Measurements from ENCODE around the gene ABCC11. TPM values are rescaled to one million over a fixed set of nuclear protein-coding genes. Genes with fewer than 3 reads are reported as not detected.

ABCC11 gene
- total RNA-seq, 1 donor from 2014 or later: not detected

DNA sequence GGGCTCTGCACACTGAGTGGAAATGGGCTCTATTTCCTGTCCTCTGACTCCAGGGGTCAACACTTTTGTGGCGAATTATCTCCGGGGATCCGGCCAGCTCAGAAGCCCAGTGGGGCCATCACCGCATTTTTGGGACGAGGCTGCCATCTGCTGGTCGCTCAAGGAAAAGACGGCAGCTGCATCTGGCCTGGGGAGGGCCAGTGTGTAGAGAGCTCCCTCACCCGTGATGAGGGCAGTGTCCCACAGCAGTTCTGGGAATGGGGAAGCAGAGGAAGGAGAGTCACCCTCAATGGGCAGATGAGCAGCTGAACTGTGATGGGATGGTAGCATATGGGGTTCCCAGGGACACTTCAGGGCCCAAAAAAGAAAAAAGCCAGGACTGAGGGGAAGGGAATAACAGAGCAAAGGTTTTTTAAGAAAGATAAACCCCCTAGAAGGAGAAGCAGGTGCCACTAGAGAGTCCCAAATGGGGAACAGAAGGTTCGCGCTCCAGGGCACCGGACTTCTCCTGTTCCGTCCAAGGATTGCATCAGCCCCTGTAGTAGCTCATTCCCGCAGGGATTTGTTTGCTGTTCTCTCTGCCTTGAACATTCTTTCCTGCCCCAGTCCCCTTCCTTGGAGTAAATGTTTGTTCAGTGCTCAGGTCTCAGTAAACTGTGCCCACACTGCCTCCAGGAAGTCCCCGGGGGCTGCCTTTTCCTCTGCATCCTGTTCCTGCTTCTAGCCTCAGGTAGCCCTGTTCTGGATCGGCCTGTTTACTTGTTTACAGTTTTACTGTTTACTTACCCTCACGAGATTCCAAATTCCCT, 82.2 kb downstream of the ABCC11 start:
- peak; percentile 30 to 58 for DNase-seq (ENCODE audit: low read depth in 2 of 2)

DNA sequence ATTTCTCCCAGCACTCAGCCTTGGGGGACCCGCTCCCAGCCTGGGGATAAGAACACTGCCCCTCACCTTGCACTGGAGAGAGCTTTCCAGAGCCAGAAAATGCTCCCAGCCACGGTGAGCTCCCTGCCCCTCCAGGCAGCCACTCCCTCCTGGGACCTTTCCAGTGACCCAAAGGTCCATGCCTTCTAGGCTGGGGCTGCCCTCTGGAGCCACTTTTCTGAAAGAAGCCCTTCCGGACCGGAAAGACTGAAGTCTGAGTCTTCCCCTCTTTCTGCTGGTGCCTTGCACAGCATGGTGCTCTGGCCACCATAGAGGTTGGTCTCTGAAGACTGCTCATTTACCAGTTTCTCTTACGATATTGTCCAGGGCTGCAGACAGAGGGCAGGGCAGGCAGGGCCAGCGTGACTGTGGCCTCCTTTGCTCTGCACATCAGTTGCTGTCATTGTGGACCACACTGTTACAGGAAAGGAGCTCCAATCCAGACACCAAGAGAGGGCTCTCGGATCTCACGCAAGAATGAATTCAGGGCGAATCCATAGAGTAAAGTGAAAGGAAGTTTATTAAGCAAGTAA, 84.4 kb downstream of the ABCC11 start:
- no peak for DNase-seq (ENCODE audit: low read depth in 2 of 2)

DNA sequence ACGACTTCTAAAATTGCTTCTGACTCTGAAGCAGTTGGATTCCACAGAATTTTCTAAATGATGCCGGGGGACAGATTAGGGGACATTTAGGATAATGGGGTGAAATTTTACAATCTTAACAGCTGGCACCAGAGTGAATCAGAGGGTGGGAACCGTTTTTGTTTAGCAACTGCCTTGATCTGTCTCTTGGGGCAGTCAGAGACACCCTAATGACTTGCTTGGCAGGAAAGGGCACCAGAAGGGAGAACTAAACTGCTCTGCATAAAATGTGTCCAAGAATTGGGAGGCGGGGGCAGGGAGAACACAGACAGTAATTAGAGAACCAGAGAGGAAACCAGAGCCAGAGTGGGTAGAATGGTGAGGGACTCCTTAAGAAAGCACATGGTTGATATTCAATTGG, 85.4 kb downstream of the ABCC11 start:
- DNase-seq (ENCODE audit: low read depth in 2 of 2): no peak

DNA sequence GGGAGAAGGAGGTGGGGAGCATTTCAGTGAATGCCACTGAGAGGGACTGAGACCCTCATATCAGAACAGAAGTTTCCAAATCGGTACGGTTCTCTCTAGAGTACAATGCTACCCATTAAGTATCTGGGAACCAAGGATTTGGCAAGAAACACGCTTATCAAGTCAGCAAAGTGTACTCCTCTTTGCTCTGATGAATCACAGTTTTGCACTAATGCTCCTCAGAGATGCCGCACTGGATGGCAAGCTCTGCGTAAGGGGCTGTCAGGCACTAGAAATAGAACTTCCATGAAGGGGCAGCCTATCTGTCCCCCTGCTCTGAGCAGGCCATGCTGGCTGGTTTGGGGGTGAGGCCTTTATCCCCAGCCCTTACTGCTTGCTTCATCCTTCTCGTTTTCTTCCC, 86.8 kb downstream of the ABCC11 start:
- no peak for DNase-seq (ENCODE audit: low read depth in 2 of 2)

DNA sequence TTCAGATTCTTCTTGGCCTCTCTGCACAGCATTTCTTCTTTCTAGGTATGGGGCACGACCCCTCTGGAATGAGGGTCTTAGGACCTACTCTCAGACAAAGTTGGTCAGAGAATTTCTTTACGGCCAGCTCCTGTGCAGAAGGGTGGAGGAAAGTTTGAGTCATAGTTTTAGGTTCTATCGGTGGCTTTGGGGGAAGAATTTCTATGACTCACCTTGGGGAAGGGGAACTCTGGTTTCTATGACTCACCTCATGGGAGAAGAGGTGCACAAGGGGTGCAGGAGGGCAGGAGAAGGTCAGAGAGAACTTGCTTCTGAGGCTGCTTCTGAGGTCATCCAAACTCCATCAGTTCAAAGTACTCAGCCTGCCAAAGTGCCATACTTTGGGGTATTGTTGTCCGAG, 89.0 kb downstream of the ABCC11 start:
- DNase-seq (ENCODE audit: low read depth in 2 of 2): peak in 1 of 2 donors; percentile 11

DNA sequence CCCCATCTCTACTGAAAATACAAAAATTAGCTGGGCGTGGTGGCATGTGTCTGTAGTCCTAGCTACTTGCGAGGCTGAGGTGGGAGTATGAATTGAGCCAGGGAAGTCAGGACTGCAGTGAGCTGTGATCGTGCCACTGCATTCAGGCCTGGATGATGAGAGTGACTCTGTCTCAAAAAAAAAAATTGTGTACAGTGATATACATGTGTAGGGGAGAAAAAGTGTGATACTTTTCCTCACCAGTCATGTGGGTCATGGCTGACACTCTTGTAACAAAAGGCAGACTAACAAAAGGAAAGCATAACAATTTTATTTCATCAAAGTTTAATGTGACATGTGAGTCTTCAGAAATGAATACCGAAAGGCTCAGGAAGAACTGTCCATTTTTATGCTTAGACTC, 89.5 kb downstream of the ABCC11 start:
- no peak for DNase-seq (ENCODE audit: low read depth in 2 of 2)

DNA sequence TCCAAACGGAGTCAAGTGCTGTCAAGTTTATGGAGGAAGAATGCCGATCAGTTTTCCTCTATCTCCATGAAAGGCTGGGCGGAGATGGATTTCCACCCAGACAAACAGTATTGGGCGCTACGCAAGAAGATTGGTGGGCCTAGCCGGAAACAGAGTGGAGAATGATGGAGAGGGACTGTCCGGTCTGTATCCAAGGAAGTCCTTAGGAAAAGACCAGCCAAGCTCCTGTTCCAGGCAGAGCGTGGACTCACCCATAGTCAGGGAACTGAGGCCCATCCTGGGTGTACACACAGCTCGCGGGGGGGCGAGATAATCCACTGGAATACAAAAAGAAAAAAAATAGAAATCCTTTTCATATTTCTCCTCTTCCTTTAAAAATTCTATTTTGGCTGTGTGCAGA, 90.0 kb downstream of the ABCC11 start:
- DNase-seq (ENCODE audit: low read depth in 2 of 2): no peak

DNA sequence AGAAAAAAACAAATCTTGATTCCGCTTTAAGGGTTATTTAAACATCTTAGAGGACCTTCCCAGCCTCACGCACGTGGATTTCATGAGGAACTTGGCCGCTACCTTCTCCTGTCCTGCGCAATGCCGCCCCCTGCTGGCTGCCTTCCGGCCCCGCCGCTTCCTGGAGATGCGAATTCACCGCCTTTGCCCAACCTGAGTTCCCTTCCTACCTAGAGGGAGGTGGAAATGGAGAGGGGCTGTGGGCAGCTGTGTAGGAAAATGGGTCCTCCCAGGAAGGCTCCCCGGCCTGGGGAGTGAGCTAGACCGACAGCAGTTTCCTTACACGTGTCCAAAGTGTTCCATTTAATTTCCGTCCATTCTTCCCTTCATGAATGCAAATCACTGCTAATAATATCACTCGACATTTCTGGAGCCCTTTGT, 90.5 kb downstream of the ABCC11 start:
- peak; percentile 28 to 68 for DNase-seq (ENCODE audit: low read depth in 2 of 2)

DNA sequence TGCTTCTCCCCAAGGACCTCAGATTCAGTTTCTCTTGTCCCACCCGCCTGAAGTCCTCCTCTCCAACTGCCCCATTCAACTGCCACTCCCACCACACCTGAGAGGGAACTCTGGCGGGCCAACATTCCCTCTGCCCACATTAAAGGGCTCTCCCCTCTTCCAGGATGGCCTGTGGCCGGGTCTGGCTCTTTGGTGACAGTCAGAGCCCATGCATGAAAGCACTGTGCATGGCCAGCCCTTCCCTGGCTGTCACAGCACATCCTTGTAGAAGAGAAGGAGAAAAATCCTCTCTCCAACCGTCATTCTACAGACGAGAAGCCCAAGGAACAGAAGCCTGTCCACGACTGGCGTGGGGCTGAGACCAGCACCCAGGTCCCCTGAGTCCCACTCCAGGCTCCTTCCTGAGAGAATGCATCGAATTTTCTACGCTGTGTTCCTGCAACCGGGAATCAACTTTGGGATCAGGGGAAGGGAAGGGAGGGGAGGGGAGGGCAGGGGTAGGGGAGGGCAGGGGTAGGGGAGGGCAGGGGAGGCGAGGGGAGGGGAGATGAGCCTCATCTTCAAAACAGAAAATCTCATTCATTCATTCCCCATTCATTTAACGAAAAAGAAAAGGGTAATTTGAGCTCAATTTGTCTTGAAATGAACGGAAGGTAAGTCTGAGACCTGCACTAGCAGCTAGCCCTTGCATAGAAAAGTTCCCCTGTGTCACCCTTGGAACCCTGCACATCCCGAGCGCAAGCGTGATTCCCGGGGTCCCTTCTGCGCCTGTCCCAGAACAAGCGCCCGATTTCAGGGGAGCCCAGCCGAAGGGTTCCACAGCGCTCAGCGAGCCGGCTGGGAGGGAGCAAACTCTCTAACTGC, 91.2 kb downstream of the ABCC11 start, which contains the start of gene ABCC12:
TSS of gene ABCC12 (minus strand) at position 68 of the 864 bp plus-strand sequence. CDS start 9,569 bp downstream, outside the sequence.
- no peak for DNase-seq (ENCODE audit: low read depth in 2 of 2)

DNA sequence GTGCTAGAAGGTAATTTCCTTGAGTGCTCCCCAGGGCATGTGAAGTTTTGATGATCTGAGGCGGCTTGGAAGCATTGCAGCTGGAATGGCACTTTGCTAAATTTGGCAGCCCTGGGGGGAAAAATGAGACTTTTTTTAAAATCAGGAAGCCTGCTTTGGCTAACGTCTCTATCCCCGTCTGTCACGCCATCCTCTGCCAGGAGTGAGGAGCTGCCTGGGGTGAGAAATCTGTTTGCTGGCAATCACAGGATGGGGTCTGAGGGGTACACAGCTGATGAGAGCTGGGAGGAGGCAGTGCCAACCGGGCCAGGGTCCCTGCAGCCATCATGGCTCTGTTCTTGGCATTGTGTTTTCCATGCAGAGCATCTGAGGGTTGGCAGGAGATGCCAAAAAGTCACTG, 93.6 kb downstream of the ABCC11 start:
- DNase-seq (ENCODE audit: low read depth in 2 of 2): no peak

DNA sequence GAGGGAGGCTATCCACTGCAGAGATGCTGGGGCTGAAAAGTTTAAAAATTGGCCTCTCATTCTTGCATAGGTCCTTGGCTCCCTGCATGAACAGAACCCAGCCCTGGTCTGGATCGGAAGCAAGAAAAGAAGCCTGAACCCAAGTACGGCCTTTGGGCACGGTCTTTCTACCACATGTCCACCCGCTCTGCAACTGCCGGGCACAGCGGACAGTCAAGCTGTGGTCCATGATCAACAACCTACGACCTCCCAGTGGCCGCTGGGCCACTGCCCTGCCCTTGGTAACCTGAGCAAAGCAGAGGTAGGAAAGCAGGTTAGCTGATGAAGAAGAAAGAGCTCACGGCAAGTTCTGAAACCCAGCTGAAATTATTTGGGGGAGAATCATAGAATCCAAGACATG, 95.1 kb downstream of the ABCC11 start:
- DNase-seq (ENCODE audit: low read depth in 2 of 2): no peak

DNA sequence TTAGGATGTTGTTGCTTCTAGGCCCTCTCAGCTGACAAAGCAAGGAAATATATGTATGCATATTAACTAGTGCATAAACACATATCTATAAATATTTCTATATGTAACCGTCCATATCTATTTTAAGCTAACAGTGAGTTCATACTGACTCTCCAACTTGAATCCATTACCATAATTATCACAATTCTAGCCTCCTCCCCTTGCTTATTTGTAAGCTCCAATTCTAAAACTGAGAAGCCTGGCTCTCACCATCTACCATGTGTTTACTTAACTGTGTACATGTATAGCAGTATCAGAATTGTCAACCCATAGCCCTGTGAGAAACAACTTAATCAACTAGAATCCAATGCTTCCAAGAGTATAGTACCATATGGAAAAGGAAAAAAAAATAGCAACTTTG, 96.6 kb downstream of the ABCC11 start:
- DNase-seq (ENCODE audit: low read depth in 2 of 2): no peak

DNA sequence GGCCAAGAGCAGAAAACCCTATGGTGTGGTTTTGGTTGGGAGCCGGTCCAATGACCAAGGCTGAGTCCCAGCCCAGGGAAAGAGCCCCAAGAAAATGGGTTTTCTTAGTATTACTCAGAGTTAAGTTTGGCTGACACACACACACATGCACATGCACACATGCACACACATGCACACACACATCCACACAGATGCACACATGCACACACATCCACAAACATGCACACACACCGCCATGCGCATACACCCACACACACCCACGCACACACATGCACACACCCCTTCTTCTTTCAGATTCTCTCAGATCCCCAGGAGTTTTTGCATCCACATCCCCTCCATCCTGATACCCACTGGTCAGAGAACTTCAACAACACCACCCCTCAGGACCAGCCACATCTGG, 100.6 kb downstream of the ABCC11 start:
- DNase-seq (ENCODE audit: low read depth in 2 of 2): no peak

DNA sequence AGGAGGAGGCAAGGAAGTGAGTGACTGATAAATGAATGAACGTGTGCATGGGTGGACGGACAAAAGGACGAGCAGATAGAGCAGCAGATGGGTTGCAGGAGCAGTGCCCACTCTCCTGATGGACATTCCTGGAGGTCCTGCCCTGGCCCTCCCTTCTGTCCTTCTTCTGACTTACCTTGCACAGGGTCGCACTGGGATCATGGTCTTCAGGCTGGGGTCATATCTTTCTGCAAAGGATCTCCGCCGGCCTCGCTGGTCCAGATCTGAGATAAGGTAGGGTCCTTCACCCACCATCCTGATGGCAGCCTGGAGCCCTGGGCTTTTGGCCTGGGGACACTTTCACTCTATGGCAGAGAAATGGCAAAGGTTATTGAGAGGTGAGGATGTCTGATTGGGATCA, 101.2 kb downstream of the ABCC11 start:
- DNase-seq (ENCODE audit: low read depth in 2 of 2): no peak

DNA sequence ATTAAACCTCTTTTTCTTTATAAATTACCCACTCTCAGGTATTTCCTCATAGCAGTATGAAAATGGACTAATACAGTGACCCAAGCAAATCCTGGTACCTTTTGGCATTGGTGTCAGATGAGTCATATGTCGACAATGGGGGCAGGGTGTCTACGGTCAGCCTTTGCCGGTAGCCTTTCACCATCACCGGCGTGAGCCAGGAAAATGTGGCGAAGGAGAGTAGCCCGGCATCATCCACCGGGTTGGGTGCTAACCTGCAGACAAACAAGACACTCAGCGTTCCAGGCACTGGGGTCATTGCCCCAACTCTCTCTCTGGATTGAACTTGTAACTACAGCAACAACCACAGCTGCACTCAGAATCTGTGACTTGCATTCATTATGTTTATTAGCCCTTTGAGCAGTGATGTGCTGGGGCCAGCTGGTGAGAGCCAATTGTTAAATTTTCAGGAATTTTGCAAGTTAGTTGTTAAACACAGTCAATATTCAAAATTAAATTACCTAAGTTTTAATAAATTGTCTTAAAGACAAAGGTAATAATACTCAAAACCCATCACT, 103.4 kb downstream of the ABCC11 start:
- DNase-seq (ENCODE audit: low read depth in 2 of 2): no peak

DNA sequence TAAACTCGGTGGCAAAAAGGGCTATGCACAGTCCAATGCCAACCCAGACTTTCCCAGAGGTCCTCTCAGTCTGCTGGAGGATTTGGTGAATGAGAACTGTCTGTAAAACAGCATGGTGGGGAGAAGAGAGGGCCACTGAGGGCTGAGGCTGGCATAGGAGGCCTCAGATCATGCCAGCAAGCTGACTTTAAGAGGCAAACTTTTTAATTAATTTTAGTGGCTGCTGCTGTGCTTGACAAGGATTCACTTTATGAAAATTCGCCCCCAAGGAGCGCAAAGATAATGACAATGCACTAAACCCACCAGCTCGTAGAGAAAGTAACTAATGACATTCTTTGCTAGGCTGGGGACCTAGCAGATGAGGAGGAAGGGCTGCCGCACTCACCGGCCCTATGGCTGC, 106.5 kb downstream of the ABCC11 start:
- no peak for DNase-seq (ENCODE audit: low read depth in 2 of 2)

DNA sequence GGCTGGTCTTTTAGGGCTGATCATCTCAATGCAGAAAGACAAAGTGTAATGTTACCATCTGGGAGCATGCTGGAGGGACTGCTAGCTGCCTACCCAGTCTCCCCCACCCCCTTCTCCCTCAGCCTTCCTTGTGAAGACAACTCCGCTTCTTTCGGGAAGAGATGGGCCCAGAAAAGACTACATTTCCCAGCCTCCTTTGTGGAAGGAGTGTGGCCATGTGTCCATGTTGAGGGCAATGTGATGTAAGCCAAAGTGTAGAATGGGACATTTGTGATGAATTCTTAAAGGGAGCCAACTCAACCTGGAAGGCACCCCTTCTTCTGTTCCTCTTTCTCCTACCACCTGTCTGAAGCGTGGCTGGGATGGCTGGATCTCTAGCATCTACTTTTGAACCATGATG, 107.8 kb downstream of the ABCC11 start:
- DNase-seq (ENCODE audit: low read depth in 2 of 2): no peak

DNA sequence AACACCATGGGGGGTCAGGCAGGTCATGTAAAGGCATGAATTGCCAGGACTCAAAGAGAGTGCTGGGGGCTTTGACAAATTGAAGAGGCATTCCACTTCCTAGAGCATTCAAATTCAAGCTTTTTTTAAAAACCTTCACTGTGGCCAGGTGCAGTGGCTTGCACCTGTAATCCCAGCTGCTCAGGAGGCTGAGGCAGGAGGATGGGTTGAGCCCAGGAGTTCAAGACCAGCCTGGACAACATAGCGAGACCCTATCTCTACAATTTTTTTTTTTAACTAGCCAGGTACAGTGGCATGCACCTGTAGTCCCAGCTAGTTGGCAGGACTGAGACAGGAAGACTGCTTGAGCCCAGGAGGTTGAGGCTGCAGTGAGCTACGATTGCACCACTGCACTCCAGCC, 108.8 kb downstream of the ABCC11 start:
- DNase-seq (ENCODE audit: low read depth in 2 of 2): no peak

DNA sequence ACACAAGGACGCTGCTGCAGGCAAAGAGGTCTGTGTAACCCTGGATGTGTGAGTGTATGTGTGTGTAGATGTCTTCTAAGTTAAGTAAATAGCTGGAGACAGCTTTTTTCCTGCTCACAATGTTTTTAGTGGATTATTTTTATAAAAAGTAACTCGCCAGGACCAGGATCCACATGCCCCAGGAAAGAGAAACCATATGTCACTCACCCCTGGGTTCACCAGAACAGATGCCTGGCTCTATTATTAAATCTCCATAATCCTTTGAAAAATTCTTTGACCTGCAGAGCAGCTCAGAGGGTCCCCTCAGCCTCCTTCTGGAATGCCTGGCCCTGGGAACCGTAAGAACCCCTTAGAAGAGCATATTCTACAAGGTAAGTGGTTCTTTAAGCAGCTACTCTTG, 109.5 kb downstream of the ABCC11 start:
- no peak for DNase-seq (ENCODE audit: low read depth in 2 of 2)

DNA sequence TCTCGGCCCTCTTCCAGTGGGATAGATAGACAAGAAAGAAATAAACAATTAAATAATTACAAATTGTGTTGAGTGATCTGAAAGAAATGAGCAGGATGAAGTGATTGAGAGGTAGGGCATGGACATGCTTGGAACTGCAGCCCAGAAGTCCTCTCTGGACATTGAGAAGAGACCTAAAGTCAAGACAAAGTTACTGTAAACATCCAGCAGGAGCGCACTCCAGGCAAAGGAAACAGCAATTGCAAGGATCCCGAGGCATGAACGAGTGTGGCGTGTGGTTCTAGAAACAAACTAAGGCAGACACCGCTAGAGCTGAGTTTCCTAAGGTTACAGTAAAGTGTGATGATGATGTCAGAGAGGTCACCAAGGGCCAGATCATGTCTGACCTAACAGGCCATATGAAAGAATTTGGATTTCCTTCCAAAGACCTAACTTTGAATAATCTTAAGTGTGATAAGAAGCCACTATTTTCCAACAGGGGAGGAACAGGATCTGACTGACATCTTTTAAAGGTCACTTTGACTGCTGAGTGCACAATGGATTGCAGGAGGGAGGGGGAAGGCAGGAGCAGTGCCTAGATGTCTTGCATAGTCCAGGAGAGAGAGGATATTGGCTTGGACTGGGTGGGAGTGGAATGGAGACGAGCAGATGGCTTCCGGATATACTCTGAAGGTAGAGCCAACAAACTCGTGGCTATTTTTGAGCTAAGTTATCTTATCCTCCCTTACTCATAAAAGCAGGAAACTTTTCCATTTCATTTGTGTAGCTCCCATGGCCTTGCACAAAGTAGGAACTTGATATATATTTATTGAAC, 110.6 kb downstream of the ABCC11 start:
- no peak for DNase-seq (ENCODE audit: low read depth in 2 of 2)

Data from dermis microvascular lymphatic vessel endothelial cell (primary cell).